SK-N-SH (cell line): ENCODE results near the gene WASF1. TPM values are rescaled to one million over a fixed set of nuclear protein-coding genes. Genes with fewer than 3 reads are reported as not detected.

ENCODE experiments used
- CTCF ChIA-PET: fragments of 300-600, 350-600 bp; formaldehyde crosslinking; extraction: SDS; loops from one replicate; lab custom pipeline; 2021; lab: Yijun Ruan, JAX
- POLR2A ChIA-PET: fragments of 350-600 bp; sonication (Branson Sonifier 250); formaldehyde crosslinking; extraction: SDS; loops from one replicate; lab custom pipeline; 2020; ENCODE audit warnings: antibody characterized with exemption, inconsistent platforms; lab: Yijun Ruan, JAX
- DNase-seq: peaks from one replicate; pipeline ENCODE4 v3.0.0; 2012
- H2AFZ ChIP-seq: fragments of 200-600 bp; sonication (generic); 2 replicates; pipeline ENCODE4 v1.8.1; 2016; ENCODE audit warnings: antibody characterized with exemption, mild to moderate bottlenecking, low read depth
- H3F3A ChIP-seq: fragments of 200-600 bp; sonication (generic); replicated peaks from 2 replicates; pipeline ENCODE3; 2016; ENCODE audit warnings: antibody characterized with exemption, mild to moderate bottlenecking; ENCODE audit not compliant: insufficient read depth
- H3K27ac ChIP-seq, 2 experiments: fragments of 200-500 bp in 1 of 2; fragments of 200-600 bp in 1 of 2; sonication (Bioruptor generic) in 1 of 2; sonication (generic), shearing (Covaris generic) in 1 of 2; 2 replicates each; pipeline versions ENCODE4 v1.5.1 to v1.6.1; 2014 to 2016; ENCODE audit warnings: low read depth in 2 of 2, inconsistent platforms in 1 of 2, low read length in 1 of 2, mild to moderate bottlenecking in 1 of 2, mixed read lengths in 1 of 2
- H3K27me3 ChIP-seq: fragments of 200-600 bp; sonication (generic), shearing (Covaris generic); 2 replicates; pipeline ENCODE4 v1.6.1; 2016; ENCODE audit warnings: mixed run types; ENCODE audit not compliant: insufficient read depth
- H3K36me3 ChIP-seq, 2 experiments: fragments of 200-500 bp in 1 of 2; fragments of 200-600 bp in 1 of 2; sonication (Bioruptor generic) in 1 of 2; sonication (generic) in 1 of 2; replicated peaks in 1 of 2; 2 replicates each; pipeline versions ENCODE3 to v1.5.1; 2014 to 2016; ENCODE audit warnings: low read length in 1 of 2, mild to moderate bottlenecking in 1 of 2; ENCODE audit not compliant: insufficient read depth in 2 of 2, control insufficient read depth in 1 of 2
- H3K4me1 ChIP-seq, 2 experiments: fragments of 200-500 bp in 1 of 2; fragments of 200-600 bp in 1 of 2; sonication (Bioruptor generic) in 1 of 2; sonication (generic), shearing (Covaris generic) in 1 of 2; 2 replicates each; pipeline versions ENCODE4 v1.5.1 to v1.6.1; 2014 to 2016; ENCODE audit warnings: low read depth in 1 of 2, low read length in 1 of 2, mixed run types in 1 of 2; ENCODE audit not compliant: insufficient read depth in 2 of 2, control insufficient read depth in 1 of 2
- H3K4me2 ChIP-seq: fragments of 200-600 bp; sonication (generic), shearing (Covaris generic); 2 replicates; pipeline ENCODE4 v1.6.1; 2017; ENCODE audit warnings: mixed run types
- H3K4me3 ChIP-seq, 2 experiments: fragments of 200-500 bp in 1 of 2; fragments of 200-600 bp in 1 of 2; sonication (Bioruptor generic) in 1 of 2; sonication (generic), shearing (Covaris generic) in 1 of 2; 2 replicates each; pipeline versions ENCODE4 v1.5.1 to v1.8.1; 2014 to 2016; ENCODE audit warnings: low read depth in 2 of 2, inconsistent platforms in 1 of 2, low read length in 1 of 2, mild to moderate bottlenecking in 1 of 2, mixed read lengths in 1 of 2, moderate library complexity in 1 of 2
- H3K79me2 ChIP-seq: fragments of 200-600 bp; sonication (generic); 2 replicates; pipeline ENCODE4 v1.8.1; 2017; ENCODE audit warnings: mild to moderate bottlenecking; ENCODE audit not compliant: insufficient read depth
- H3K9ac ChIP-seq: fragments of 200-600 bp; sonication (generic); 2 replicates; pipeline ENCODE4 v1.6.1; 2017; ENCODE audit warnings: mixed run types
- H3K9me2 ChIP-seq: fragments of 200-600 bp; sonication (generic); 2 replicates; pipeline ENCODE4 v1.6.1; 2017; ENCODE audit warnings: mixed run types
- H3K9me3 ChIP-seq: fragments of 200-600 bp; sonication (generic); 2 replicates; pipeline ENCODE4 v1.6.1; 2017; ENCODE audit warnings: mixed run types, mild to moderate bottlenecking, moderate library complexity
- H4K20me1 ChIP-seq: fragments of 200-600 bp; sonication (generic); 2 replicates; pipeline ENCODE4 v1.6.1; 2017; ENCODE audit warnings: mild to moderate bottlenecking, mixed run types; ENCODE audit not compliant: insufficient read depth
- ELF1 ChIP-seq: IDR thresholded peaks from 2 replicates; pipeline ENCODE4 v1.4.0; 2012
- EP300 ChIP-seq, 2 experiments: IDR thresholded peaks; 2 replicates each; pipeline versions ENCODE4 v1.4.0 to v1.6.1; 2012; ENCODE audit warnings: borderline replicate concordance in 1 of 2, low read depth in 1 of 2, low read length in 1 of 2
- EZH2phosphoT487 ChIP-seq: fragments of 200-600 bp; sonication (generic); IDR thresholded peaks from 2 replicates; pipeline ENCODE4 v1.6.1; 2017; ENCODE audit warnings: low read depth, mixed run types, mild to moderate bottlenecking, antibody characterized with exemption, moderate library complexity, borderline replicate concordance
- GATA2 ChIP-seq: sonication (generic); formaldehyde crosslinking; IDR thresholded peaks from 2 replicates; pipeline ENCODE4 v1.5.0; 2020; ENCODE audit warnings: mild to moderate bottlenecking, missing genetic modification reagents
- IRF3 ChIP-seq: fragments of 150-350 bp; IDR thresholded peaks from 2 replicates; pipeline ENCODE4 v1.6.1; 2016; ENCODE audit warnings: mild to moderate bottlenecking, low read depth, low read length
- NFIC ChIP-seq: IDR thresholded peaks from 2 replicates; pipeline ENCODE4 v1.4.0; 2012; ENCODE audit warnings: borderline replicate concordance
- RFX5 ChIP-seq: IDR thresholded peaks from 2 replicates; pipeline ENCODE4 v1.6.1; 2012; ENCODE audit warnings: mild to moderate bottlenecking, improper control_type of control experiment, low read length
- RXRA ChIP-seq: IDR thresholded peaks from 2 replicates; pipeline ENCODE4 v1.4.0; 2012; ENCODE audit warnings: low read depth, mild to moderate bottlenecking, borderline replicate concordance
- SMC3 ChIP-seq: IDR thresholded peaks from 2 replicates; pipeline ENCODE4 v1.6.1; 2012; ENCODE audit warnings: low read depth, low read length, improper control_type of control experiment
- WGBS: methylation state at CpG from one replicate; pipeline ENCODE4 v1.1.6; 2017; ENCODE audit warnings: low lambda C conversion rate; 5-methylcytosine and 5-hydroxymethylcytosine counted together
- polyA plus RNA-seq, 3 experiments: library from polyadenylated mRNA; depleted of rRNA; stranded (reverse); fragments of >200 nt; gene quantifications; 2 replicates each; pipeline ENCODE4 v1.2.3, GENCODE V29; 2012

Gene WASF1
- polyA plus RNA-seq, 1 of the 3 experiments (the other 2 are of a cell fraction), result 31.4 TPM

- TF ChIP-seq RFX5, result no peak
- DNase-seq, result no peak
- CTCF ChIA-PET, result interaction anchor here (1.0 to 1.4 kb wide), 2 partner anchors 11 to 33 kb away, joined by 3 to 4 read pairs; no protein-coding TSS in a partner anchor
Observed at GRCh38 chr6:110211753-110212152, 32.3 kb upstream of the WASF1 start.

GRCh38 chr6:110207652-110208051 is 28.2 kb upstream of the WASF1 start:
- H3K79me2 ChIP-seq, result 0 out of 2 replicates have a peak, but pooled peaks cover 6% of the 10 kb centered on the region
- peaks cover 44 to 53% of the 10 kb centered on the region in 2 experiments for H3K36me3 ChIP-seq
- H3K4me2 ChIP-seq, result no peak overlapping the region
- no peaks in the 10 kb centered on the region for H3K9me3 ChIP-seq
- H3K9ac ChIP-seq, result no peak overlapping the region
- H3K27ac ChIP-seq, result no peak overlapping the region
- no peak overlapping the region for H3K4me3 ChIP-seq
- H3K27me3 ChIP-seq, result no peaks in the 10 kb centered on the region
- H2AFZ ChIP-seq, result no peak overlapping the region
- H4K20me1 ChIP-seq, result no peaks in the 10 kb centered on the region
- no peak for TF ChIP-seq EZH2phosphoT487
- TF ChIP-seq NFIC, result peak; percentile 67
- TF ChIP-seq GATA2 (CRISPR knock-in tag), result no peak
- POLR2A ChIA-PET, result no interaction called here
- CTCF ChIA-PET, result interaction anchor here (1.5 to 3.0 kb wide), 3 partner anchors 8 to 182 kb away, joined by 4 to 11 read pairs (median 7); no protein-coding TSS in a partner anchor
- H3K9me2 ChIP-seq, result no peaks in the 10 kb centered on the region
- no peak for DNase-seq
- H3K4me1 ChIP-seq, result no peaks in the 10 kb centered on the region
- peaks cover 4% of the 10 kb centered on the region for H3F3A ChIP-seq
- 95% methylated on average over 3 of the region's 3 CpGs for WGBS

More at GRCh38 chr6:110211753-110212152, 32.3 kb upstream of the WASF1 start:
- Histone ChIP-seq H3K79me2 (no peaks in the 10 kb centered on the region), H3K36me3 (peaks cover 73 to 88% of the 10 kb centered on the region in 2 experiments), H3K4me3 (no peak overlapping the region), H3K9ac (no peak overlapping the region), H3F3A (peaks cover 7% of the 10 kb centered on the region), H3K4me1 (no peaks in the 10 kb centered on the region), H2AFZ (no peak overlapping the region), H3K27me3 (no peaks in the 10 kb centered on the region), H3K27ac (no peak overlapping the region), H3K9me2 (no peaks in the 10 kb centered on the region), H3K4me2 (no peak overlapping the region), H3K9me3 (no peaks in the 10 kb centered on the region), H4K20me1 (no peaks in the 10 kb centered on the region)
- 96% methylated on average over 1 of the region's 1 CpG for WGBS
- POLR2A ChIA-PET, result no interaction called here

GRCh38 chr6:110201151-110201884 is 21.8 kb upstream of the WASF1 start:
- POLR2A ChIA-PET, result no interaction called here
- 94% methylated on average over 3 of the region's 3 CpGs for WGBS
- Histone ChIP-seq H4K20me1 (no peaks in the 10 kb centered on the region), H3K4me1 (peaks cover 0 to 8% of the 10 kb centered on the region in 2 experiments; a peak in 3 of 4 replicates), H3F3A (no peaks in the 10 kb centered on the region), H3K36me3 (peaks cover 4 to 6% of the 10 kb centered on the region in 2 experiments), H3K27me3 (no peaks in the 10 kb centered on the region), H3K27ac (no peak overlapping the region), H3K9me2 (no peaks in the 10 kb centered on the region), H3K4me3 (no peak overlapping the region), H3K9ac (no peak overlapping the region), H2AFZ (no peak overlapping the region), H3K4me2 (no peak overlapping the region), H3K9me3 (no peaks in the 10 kb centered on the region), H3K79me2 (peaks cover 43% of the 10 kb centered on the region)
- CTCF ChIA-PET, result interaction anchor here (1.3 to 1.5 kb wide), 3 partner anchors 10 to 141 kb away, joined by 3 to 4 read pairs (median 3); no protein-coding TSS in a partner anchor
- no peak for DNase-seq
- TF ChIP-seq IRF3, result no peak
- TF ChIP-seq EP300 (IDR thresholded peaks at IDR 0.05; ENCODE audit: borderline replicate concordance in 1 of 2, low read depth in 1 of 2, low read length in 1 of 2), result no peak
- no peak for TF ChIP-seq RXRA
- TF ChIP-seq ELF1, result no peak
- TF ChIP-seq SMC3, result no peak
